Erythroblast (primary cell): Measurements from ENCODE around the gene NAV3.

Experiments
- GATA1 ChIP-seq: IDR thresholded peaks from 2 replicates; pipeline ENCODE4 v1.6.1; 2011; ENCODE audit warnings: low read depth, mild to moderate bottlenecking, control low read depth, low read length, moderate library complexity
- POLR2A ChIP-seq: IDR thresholded peaks from 2 replicates; pipeline ENCODE4 v1.6.1; 2011; ENCODE audit warnings: mild to moderate bottlenecking, low read length

DNA sequence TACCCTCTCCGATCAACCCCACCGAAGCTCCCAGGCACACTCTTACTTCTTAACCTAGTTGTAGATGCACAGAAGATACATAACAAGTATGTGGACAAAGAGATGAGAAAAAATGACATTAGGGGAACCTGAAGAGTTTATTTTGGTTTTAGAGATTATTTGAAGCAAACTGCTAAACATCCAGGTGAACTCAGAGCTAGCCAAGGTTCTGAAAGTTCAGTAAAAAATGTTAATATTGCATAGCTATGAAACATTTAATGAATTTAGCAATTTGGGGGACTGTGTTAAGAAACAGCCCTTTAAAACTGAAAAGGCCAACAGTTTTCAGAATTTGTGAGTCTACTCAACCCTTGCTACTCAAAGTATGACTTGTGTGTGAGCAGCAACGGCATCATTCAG, 174.4 kb downstream of the NAV3 start:
- TF ChIP-seq POLR2A (no peak), GATA1 (no peak)
